HepG2 (cell line): ENCODE data around the gene TCF25. TPM values are rescaled to one million over a fixed set of nuclear protein-coding genes. Genes with fewer than 3 reads are reported as not detected.

Experiments used
- ATRX ChIP-seq: sonication (generic); formaldehyde crosslinking; IDR thresholded peaks from 2 replicates; pipeline ENCODE4 v1.4.0; 2020; ENCODE audit warnings: missing genetic modification reagents, borderline replicate concordance
- CHCHD3 ChIP-seq: sonication (generic); formaldehyde crosslinking; IDR thresholded peaks from 2 replicates; pipeline ENCODE4 v1.8.0; 2022; ENCODE audit warnings: mild to moderate bottlenecking, missing genetic modification reagents, moderate library complexity
- CHD4 ChIP-seq: fragments of 200-600 bp; sonication (generic); IDR thresholded peaks from 2 replicates; pipeline ENCODE4 v1.7.0; 2017; ENCODE audit warnings: mild to moderate bottlenecking, low read length, borderline replicate concordance
- EED ChIP-seq: sonication (generic); formaldehyde crosslinking; IDR thresholded peaks from 2 replicates; pipeline ENCODE4 v1.5.0; 2020; ENCODE audit warnings: mild to moderate bottlenecking, missing genetic modification reagents
- FOXA1 ChIP-seq, 2 experiments: fragments of 450-650 bp in 1 of 2; sonication (generic) in 1 of 2; formaldehyde crosslinking in 1 of 2; IDR thresholded peaks; 2 replicates each; pipeline versions ENCODE4 v1.4.0 to v1.6.1; 2016 to 2020; ENCODE audit warnings: missing genetic modification reagents in 1 of 2
- FOXO4 ChIP-seq: sonication (generic); formaldehyde crosslinking; conservative IDR thresholded peaks from 2 replicates; pipeline ENCODE4 v1.8.1; 2023; ENCODE audit warnings: missing genetic modification reagents
- HOXA9 ChIP-seq: sonication (generic); formaldehyde crosslinking; IDR thresholded peaks from 2 replicates; pipeline ENCODE4 v1.8.1; 2022; ENCODE audit warnings: missing genetic modification reagents, mild to moderate bottlenecking, moderate library complexity, borderline replicate concordance
- JARID2 ChIP-seq: sonication (generic); formaldehyde crosslinking; IDR thresholded peaks from 2 replicates; pipeline ENCODE4 v1.8.1; 2023; ENCODE audit warnings: missing genetic modification reagents, inconsistent platforms; ENCODE audit not compliant: insufficient replicate concordance
- PBX2 ChIP-seq: IDR thresholded peaks from 2 replicates; pipeline ENCODE4 v1.6.1; 2016; ENCODE audit warnings: control low read depth
- REL ChIP-seq: sonication (generic); formaldehyde crosslinking; conservative IDR thresholded peaks from 2 replicates; pipeline ENCODE4 v1.8.0; 2022; ENCODE audit warnings: mild to moderate bottlenecking, missing genetic modification reagents, moderate library complexity
- RELA ChIP-seq: sonication (generic); formaldehyde crosslinking; IDR thresholded peaks from 2 replicates; pipeline ENCODE4 v1.4.0; 2020; ENCODE audit warnings: missing genetic modification reagents
- TOPORS ChIP-seq: sonication (generic); formaldehyde crosslinking; IDR thresholded peaks from 2 replicates; pipeline ENCODE4 v1.8.0; 2023; ENCODE audit warnings: mild to moderate bottlenecking, missing genetic modification reagents
- TRIM24 ChIP-seq: sonication (generic); formaldehyde crosslinking; IDR thresholded peaks from 2 replicates; pipeline ENCODE4 v1.8.0; 2022; ENCODE audit warnings: mild to moderate bottlenecking, missing genetic modification reagents
- U2AF1 ChIP-seq: fragments of 200-400 bp; formaldehyde crosslinking; optimal IDR thresholded peaks from 2 replicates; pipeline ENCODE3; 2017; ENCODE audit warnings: mild to moderate bottlenecking, low read depth, low read length
- ZBTB20 ChIP-seq: sonication (generic); formaldehyde crosslinking; IDR thresholded peaks from 2 replicates; pipeline ENCODE4 v1.8.1; 2023; ENCODE audit warnings: missing genetic modification reagents, low read depth, mild to moderate bottlenecking, borderline replicate concordance
- ZKSCAN1 ChIP-seq: fragments of 150-350 bp; IDR thresholded peaks from 2 replicates; pipeline ENCODE4 v1.6.1; 2014; ENCODE audit warnings: low read length
- ZNF296 ChIP-seq: sonication (generic); formaldehyde crosslinking; conservative IDR thresholded peaks from 2 replicates; pipeline ENCODE4 v1.5.0; 2020; ENCODE audit warnings: mild to moderate bottlenecking, missing genetic modification reagents
- ZNF335 ChIP-seq: sonication (generic); formaldehyde crosslinking; IDR thresholded peaks from 2 replicates; pipeline ENCODE4 v1.4.0; 2020; ENCODE audit warnings: missing genetic modification reagents
- ZNF530 ChIP-seq: sonication (generic); formaldehyde crosslinking; IDR thresholded peaks from 2 replicates; pipeline ENCODE4 v1.5.0; 2020; ENCODE audit warnings: low read depth, mild to moderate bottlenecking, missing genetic modification reagents
- ZNF546 ChIP-seq: sonication (generic); formaldehyde crosslinking; conservative IDR thresholded peaks from 2 replicates; pipeline ENCODE4 v1.8.1; 2023; ENCODE audit warnings: mild to moderate bottlenecking, missing genetic modification reagents
- ZNF572 ChIP-seq: sonication (generic); formaldehyde crosslinking; IDR thresholded peaks from 2 replicates; pipeline ENCODE4 v1.5.1; 2020; ENCODE audit warnings: mild to moderate bottlenecking, missing genetic modification reagents
- ZNF652 ChIP-seq: IDR thresholded peaks from 2 replicates; pipeline ENCODE4 v1.6.1; 2016; ENCODE audit warnings: low read depth, borderline replicate concordance
- ZNF746 ChIP-seq: sonication (generic); formaldehyde crosslinking; IDR thresholded peaks from 2 replicates; pipeline ENCODE4 v1.8.0; 2022; ENCODE audit warnings: mild to moderate bottlenecking, missing genetic modification reagents
- ZNF775 ChIP-seq: sonication (generic); formaldehyde crosslinking; IDR thresholded peaks from 2 replicates; pipeline ENCODE4 v1.4.0; 2020; ENCODE audit warnings: missing genetic modification reagents, mild to moderate bottlenecking, moderate library complexity, borderline replicate concordance
- ZSCAN5A ChIP-seq: sonication (generic); formaldehyde crosslinking; IDR thresholded peaks from 2 replicates; pipeline ENCODE4 v1.8.0; 2022; ENCODE audit warnings: mild to moderate bottlenecking, missing genetic modification reagents, borderline replicate concordance
- polyA plus RNA-seq, 8 experiments: library from polyadenylated mRNA; depleted of rRNA in 3 of 8; stranded (reverse) in 7 of 8; unstranded in 1 of 8; fragments of >200 nt; fragmentation: Illumina TruSeq in 4 of 8; extraction: Trizol in 4 of 8; gene quantifications; 2 replicates each; pipeline versions ENCODE4 v1.2.1 to v1.2.3, GENCODE V29; 2011 to 2016; ENCODE audit warnings: low read depth in 4 of 8, missing spikeins in 1 of 8, mixed read lengths in 1 of 8; ENCODE audit not compliant: insufficient read depth in 1 of 8
- total RNA-seq, 5 experiments: library from RNA; depleted of rRNA; stranded (reverse); fragments of >200 nt; fragmentation: Illumina TruSeq; extraction: Trizol; gene quantifications; 2 replicates each; pipeline ENCODE4 v1.2.3, GENCODE V29; 2016; ENCODE audit warnings: low read depth in 1 of 5

Gene TCF25
- total and polyA plus RNA-seq, 2 of the 13 experiments (the other 11 are each of a cell fraction or from before 2014, with no cell fraction given) = 138 to 206 TPM

- TF ChIP-seq ZNF546 = no peak
- TF ChIP-seq TRIM24 (CRISPR knock-in tag) = no peak
- peak; percentile 20; the same call in 1 of the 2 replicates for TF ChIP-seq ZBTB20 (CRISPR knock-in tag)
- peak; percentile 25; the same call in 1 of the 2 replicates for TF ChIP-seq RELA (CRISPR knock-in tag)
- peak; percentile 26; the same call in 1 of the 2 replicates for TF ChIP-seq TOPORS (CRISPR knock-in tag)
- no peak for TF ChIP-seq PBX2
- no peak; the same call in 1 of the 2 replicates for TF ChIP-seq ZNF335 (CRISPR knock-in tag)
- 0 out of 2 replicates have a peak, but pooled peaks have one; percentile 8 for TF ChIP-seq ZNF572 (CRISPR knock-in tag)
- TF ChIP-seq ZNF530 (CRISPR knock-in tag) = no peak
- no peak for TF ChIP-seq FOXO4 (CRISPR knock-in tag)
- TF ChIP-seq EED = no peak; the same call in 1 of the 2 replicates
- no peak; the same call in 1 of the 2 replicates for TF ChIP-seq ZNF652 (CRISPR knock-in tag)
- no peak for TF ChIP-seq ZSCAN5A (CRISPR knock-in tag)
- TF ChIP-seq FOXA1 (IDR thresholded peaks at IDR 0.05) = no peak
- TF ChIP-seq FOXA1 (CRISPR knock-in tag; IDR thresholded peaks at IDR 0.05) = no peak
- 0 out of 2 replicates have a peak, but pooled peaks have one; percentile 74 for TF ChIP-seq CHD4
- TF ChIP-seq U2AF1 = no peak
- peak; percentile 69; the same call in 1 of the 2 replicates for TF ChIP-seq REL
- no peak for TF ChIP-seq HOXA9
- no peak for TF ChIP-seq ZNF746 (CRISPR knock-in tag)
- no peak for TF ChIP-seq ATRX (CRISPR knock-in tag)
- TF ChIP-seq ZKSCAN1 = no peak
- TF ChIP-seq JARID2 = no peak
- TF ChIP-seq ZNF775 = no peak
- TF ChIP-seq CHCHD3 (CRISPR knock-in tag) = peak; percentile 58; the same call in 1 of the 2 replicates
- TF ChIP-seq ZNF296 (CRISPR knock-in tag) = no peak
Measured at GRCh38 chr16:89922477-89922883, 49.1 kb downstream of the TCF25 start (continued).
